Activated CD4-positive, alpha-beta T cell treated with anti-CD3 and anti-CD28 coated beads, Interleukin-2, amount 10 ng/mL, durations not matched to agents 7 days and 5 days (primary cell): Measurements from ENCODE around the gene PIGO. TPM values are rescaled to one million over a fixed set of nuclear protein-coding genes. Genes with fewer than 3 reads are reported as not detected.

Source experiments
- CTCF ChIA-PET: fragments of 350-600 bp; sonication (Branson Sonifier 250); formaldehyde crosslinking; loops from one replicate; lab custom pipeline; 2021; ENCODE audit warnings: antibody characterized with exemption; lab: Charles Lee
- POLR2A ChIA-PET: fragments of 350-600 bp; sonication (Branson Sonifier 250); formaldehyde crosslinking; loops from one replicate; lab custom pipeline; 2021; ENCODE audit warnings: antibody characterized with exemption; lab: Charles Lee
- DNase-seq: peaks from one replicate; pipeline ENCODE4 v3.0.0-alpha.2; 2020
- H3K27ac Mint-ChIP-seq: one replicate; pipeline ENCODE4 v1.8.0; 2021; ENCODE audit warnings: mild to moderate bottlenecking, moderate library complexity, mixed read lengths
- H3K27me3 Mint-ChIP-seq: one replicate; pipeline ENCODE4 v1.8.0; 2021; ENCODE audit warnings: mixed read lengths
- H3K36me3 Mint-ChIP-seq: one replicate; pipeline ENCODE4 v1.8.0; 2021; ENCODE audit warnings: low read depth, mixed read lengths
- H3K4me1 Mint-ChIP-seq: one replicate; pipeline ENCODE4 v1.8.0; 2021; ENCODE audit warnings: mixed read lengths
- H3K4me3 Mint-ChIP-seq: one replicate; pipeline ENCODE4 v1.8.0; 2021; ENCODE audit warnings: mild to moderate bottlenecking, moderate library complexity, mixed read lengths
- H3K9me3 Mint-ChIP-seq: one replicate; pipeline ENCODE4 v1.8.0; 2021; ENCODE audit warnings: mixed read lengths
- total RNA-seq, 2 experiments: library from RNA; stranded (reverse); gene quantifications; one replicate each; pipeline ENCODE4 v1.2.3, GENCODE V29; 2021

Gene PIGO
- total RNA-seq, 2 experiments from 2014 or later, result 22.0 to 29.0 TPM

- no peak overlapping the region for H3K27ac Mint-ChIP-seq
- no peaks in the 10 kb centered on the region for H3K27me3 Mint-ChIP-seq
- H3K4me3 Mint-ChIP-seq, result no peak overlapping the region
- H3K9me3 Mint-ChIP-seq, result no peaks in the 10 kb centered on the region
- no peak for DNase-seq
- no peaks in the 10 kb centered on the region for H3K4me1 Mint-ChIP-seq
- ChIA-PET CTCF (interaction anchor here (1.3 kb wide), 1 partner anchor 12 kb away, joined by 6 read pairs; the partner anchor contains the start of gene VCP), POLR2A (interaction anchor here (0.6 kb wide), 1 partner anchor 11 kb away, joined by 7 read pairs; no protein-coding TSS in a partner anchor)
- H3K36me3 Mint-ChIP-seq, result peaks cover 87% of the 10 kb centered on the region
These were observed 37.0 kb downstream of the PIGO start for GRCh38 chr9:35059438-35059837.

GRCh38 chr9:35057271-35057620 is 39.1 kb downstream of the PIGO start:
- Mint-ChIP-seq H3K4me3 (no peak overlapping the region), H3K9me3 (no peaks in the 10 kb centered on the region), H3K27me3 (no peaks in the 10 kb centered on the region), H3K36me3 (peaks cover 75% of the 10 kb centered on the region), H3K27ac (peak overlapping the region; percentile 52), H3K4me1 (no peaks in the 10 kb centered on the region)
- ChIA-PET POLR2A (no interaction called here), CTCF (no interaction called here)
- DNase-seq, result no peak

DNA sequence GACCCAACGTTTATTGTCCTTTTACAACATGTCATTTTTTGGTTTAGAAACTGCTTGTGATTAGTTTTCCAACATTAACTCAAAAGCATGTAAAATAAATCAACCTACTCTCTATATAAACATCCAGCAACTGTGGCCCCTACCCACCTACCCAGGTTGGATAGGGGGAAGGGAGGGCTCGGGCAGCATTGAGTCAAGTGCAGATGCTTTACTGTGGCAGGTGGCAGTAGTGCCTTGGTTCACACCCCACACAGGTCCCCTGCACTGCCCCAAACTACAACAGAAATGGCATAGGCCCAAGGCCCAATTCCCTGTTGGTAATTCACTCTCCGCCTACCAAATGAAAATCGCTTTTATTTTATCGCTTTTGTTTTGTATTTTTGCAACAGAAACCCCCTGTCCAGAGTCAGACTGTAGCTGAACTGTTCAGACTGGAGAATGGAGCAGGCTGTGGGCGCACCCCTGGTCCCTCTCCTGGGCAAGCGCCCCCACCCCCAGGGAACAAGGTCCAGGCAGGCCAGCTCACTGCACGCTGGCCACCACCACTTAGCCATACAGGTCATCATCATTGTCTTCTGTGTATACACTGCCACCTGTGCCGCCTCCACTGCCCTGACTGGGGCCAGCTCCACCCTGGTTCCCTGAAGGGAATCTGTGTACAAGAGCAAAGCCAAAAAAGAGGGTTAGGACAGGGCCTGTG is 39.7 kb downstream of the PIGO start:
- CTCF ChIA-PET, result no interaction called here
- H3K9me3 Mint-ChIP-seq, result no peaks in the 10 kb centered on the region
- POLR2A ChIA-PET, result no interaction called here

DNA sequence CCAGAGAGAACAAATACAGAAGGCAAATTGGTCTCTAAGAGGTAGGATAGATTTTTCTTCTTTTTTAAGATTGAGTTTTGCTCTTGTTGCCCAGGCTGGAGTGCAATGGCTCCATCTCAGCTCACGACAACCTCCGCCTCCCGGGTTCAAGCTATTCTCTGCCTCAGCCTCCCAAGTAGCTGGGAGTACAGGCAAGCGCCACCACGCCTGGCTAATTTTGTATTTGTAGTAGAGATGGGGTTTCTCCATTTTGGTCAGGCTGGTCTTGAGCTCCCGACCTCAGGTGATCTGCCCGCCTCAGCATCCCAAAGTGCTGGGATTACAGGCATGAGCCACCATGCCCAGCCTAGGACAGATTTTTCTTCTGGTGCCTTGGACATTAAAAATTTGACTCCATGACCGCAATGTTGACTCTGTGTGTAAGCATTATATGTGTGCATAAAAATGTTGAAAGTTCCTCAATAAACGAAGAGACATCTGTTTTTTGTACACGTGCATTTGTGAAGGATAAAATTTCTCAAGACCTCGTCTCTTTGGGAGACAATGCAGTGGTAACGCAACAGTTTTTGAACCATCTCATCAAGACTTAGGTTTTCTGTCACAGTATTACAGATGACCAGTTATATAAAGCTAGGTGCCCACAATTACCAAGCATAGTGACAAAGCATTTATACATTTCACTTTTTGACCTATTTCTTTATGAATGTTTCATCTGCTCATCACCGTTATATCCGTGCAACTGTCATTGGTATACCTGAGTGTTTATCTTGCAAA is 41.3 kb downstream of the PIGO start:
- Mint-ChIP-seq H3K27me3 (no peaks in the 10 kb centered on the region), H3K9me3 (no peaks in the 10 kb centered on the region), H3K27ac (no peak overlapping the region), H3K36me3 (peaks cover 62% of the 10 kb centered on the region), H3K4me1 (peaks cover 3% of the 10 kb centered on the region), H3K4me3 (no peak overlapping the region)
- CTCF ChIA-PET, result interaction anchor here (1.9 kb wide), 1 partner anchor 11 kb away, joined by 6 read pairs; no protein-coding TSS in a partner anchor
- POLR2A ChIA-PET, result no interaction called here
- no peak for DNase-seq

More for the DNA sequence above, 39.7 kb downstream of the PIGO start:
- Mint-ChIP-seq H3K4me3 (no peak overlapping the region), H3K27me3 (no peaks in the 10 kb centered on the region), H3K4me1 (no peaks in the 10 kb centered on the region), H3K27ac (peak overlapping the region; percentile 52), H3K36me3 (peaks cover 72% of the 10 kb centered on the region)
- no peak for DNase-seq

DNA sequence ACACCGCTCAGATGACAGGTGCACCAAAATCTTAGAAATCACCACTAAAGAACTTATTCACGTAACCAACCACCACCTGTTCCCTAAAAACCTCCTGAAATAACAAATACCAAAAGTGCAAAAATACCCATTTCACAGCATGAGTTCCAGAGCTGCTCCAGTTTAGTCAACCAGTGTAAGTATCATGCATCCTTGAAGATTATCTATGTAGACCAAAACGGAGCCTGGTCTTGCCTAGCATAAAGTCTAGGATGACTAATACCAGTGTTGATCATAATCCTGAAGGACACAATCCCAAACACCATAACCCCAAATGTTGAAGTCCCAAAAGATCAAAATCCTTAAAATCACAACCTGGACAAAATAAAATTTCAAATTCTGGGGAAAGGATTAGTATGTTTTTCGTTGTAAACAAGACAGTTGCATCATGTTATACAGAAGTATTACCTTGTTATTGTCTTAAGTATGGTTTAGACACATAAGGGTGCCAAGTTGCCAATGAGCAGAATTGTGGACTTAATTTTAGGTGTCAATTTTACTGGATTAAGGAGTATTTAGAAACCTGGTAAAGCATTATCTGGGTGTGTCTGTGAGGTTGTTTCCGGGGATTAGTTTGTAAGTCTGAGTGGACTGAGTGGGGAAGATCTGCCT is 42.1 kb downstream of the PIGO start:
- POLR2A ChIA-PET, result no interaction called here

DNA sequence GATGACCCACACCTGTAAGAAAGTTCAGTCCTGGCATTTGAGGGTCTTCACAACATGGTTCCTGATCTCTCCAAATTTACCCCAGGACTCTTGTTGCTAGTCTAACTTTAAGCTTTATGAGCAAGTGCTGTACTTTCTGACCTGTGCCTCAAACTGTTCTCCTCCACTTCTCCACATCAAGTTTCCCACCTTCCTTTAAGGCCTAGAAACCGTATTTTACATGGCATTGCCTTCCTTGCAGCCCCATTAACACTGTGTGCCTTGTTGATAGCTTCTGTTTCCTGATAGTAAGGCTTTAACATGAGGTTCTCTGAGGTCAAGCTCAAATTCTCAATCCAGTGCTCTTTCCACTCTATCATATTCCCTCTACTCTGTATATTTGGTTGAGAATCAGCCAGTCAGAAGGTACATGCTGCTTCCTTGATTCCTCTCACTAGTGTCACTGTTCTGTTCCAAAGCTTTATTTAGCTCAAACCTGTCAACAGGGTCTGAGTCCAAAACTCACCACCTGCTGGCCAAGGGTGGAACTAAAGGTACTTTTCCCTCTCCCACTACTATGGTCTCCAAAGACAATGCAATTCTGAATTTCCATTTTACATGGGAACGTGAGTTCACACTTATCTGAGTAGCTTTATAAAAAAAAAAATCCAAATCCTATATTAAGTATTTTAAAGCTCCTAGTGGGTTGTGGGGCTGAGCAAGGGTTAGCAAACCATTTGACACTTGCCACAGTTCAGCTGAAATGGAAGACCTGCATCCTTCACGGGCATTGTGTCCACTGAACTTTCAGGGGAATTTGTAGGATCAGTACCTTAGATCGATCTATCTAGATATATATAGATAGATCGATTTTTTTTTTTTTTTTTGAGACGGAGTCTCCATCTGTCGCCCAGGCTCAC is 45.1 kb downstream of the PIGO start:
- DNase-seq, result peak; percentile 61
- ChIA-PET CTCF (interaction anchor here (0.6 to 3.6 kb wide), 22 partner anchors 9 to 842 kb away, joined by 3 to 25 read pairs (median 4); partner anchors contain the start of genes FANCG and VCP), POLR2A (interaction anchor here (1.0 kb wide), 1 partner anchor 152 kb away, joined by 6 read pairs; no protein-coding TSS in a partner anchor)
- peak overlapping the region; percentile 55 for H3K27ac Mint-ChIP-seq
- H3K9me3 Mint-ChIP-seq, result no peaks in the 10 kb centered on the region
- peaks cover 36% of the 10 kb centered on the region for H3K36me3 Mint-ChIP-seq
- H3K4me3 Mint-ChIP-seq, result no peak overlapping the region
- no peaks in the 10 kb centered on the region for H3K27me3 Mint-ChIP-seq
- peaks cover 3% of the 10 kb centered on the region for H3K4me1 Mint-ChIP-seq

More for the DNA sequence above, 42.1 kb downstream of the PIGO start:
- H3K4me3 Mint-ChIP-seq, result no peak overlapping the region
- no peaks in the 10 kb centered on the region for H3K9me3 Mint-ChIP-seq
- no peak overlapping the region for H3K27ac Mint-ChIP-seq
- peaks cover 3% of the 10 kb centered on the region for H3K4me1 Mint-ChIP-seq
- CTCF ChIA-PET, result interaction anchor here (1.9 kb wide), 1 partner anchor 11 kb away, joined by 6 read pairs; no protein-coding TSS in a partner anchor
- DNase-seq, result no peak
- H3K27me3 Mint-ChIP-seq, result no peaks in the 10 kb centered on the region
- H3K36me3 Mint-ChIP-seq, result peaks cover 55% of the 10 kb centered on the region

GRCh38 chr9:35048511-35048910 is 47.9 kb downstream of the PIGO start:
- H3K4me1 Mint-ChIP-seq, result peaks cover 3% of the 10 kb centered on the region
- H3K27ac Mint-ChIP-seq, result no peak overlapping the region
- H3K27me3 Mint-ChIP-seq, result no peaks in the 10 kb centered on the region
- no peak for DNase-seq
- CTCF ChIA-PET, result no interaction called here
- peaks cover 17% of the 10 kb centered on the region for H3K36me3 Mint-ChIP-seq
- H3K4me3 Mint-ChIP-seq, result no peak overlapping the region
- no peaks in the 10 kb centered on the region for H3K9me3 Mint-ChIP-seq
- POLR2A ChIA-PET, result no interaction called here

DNA sequence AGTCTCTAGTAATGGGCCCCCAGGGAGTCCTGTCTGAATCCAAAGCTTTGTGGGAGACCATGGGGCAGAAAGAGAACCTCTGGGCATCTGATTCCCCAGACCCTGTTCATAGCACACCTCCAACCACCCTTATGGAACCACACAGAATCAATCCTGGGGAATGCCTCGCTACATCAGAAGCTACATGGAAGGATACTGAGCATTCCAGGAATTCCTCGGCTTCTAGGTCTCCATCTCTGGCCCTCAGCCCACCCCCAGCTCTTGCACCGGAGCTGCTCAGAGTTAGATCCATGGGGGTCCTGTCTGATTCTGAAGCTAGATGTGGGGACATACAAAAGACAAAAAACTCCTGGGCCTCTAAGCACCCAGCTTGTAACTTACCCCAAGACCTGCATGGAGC is 52.3 kb downstream of the PIGO start:
- no peak overlapping the region for H3K4me3 Mint-ChIP-seq
- no peaks in the 10 kb centered on the region for H3K4me1 Mint-ChIP-seq
- CTCF ChIA-PET, result interaction anchor here (1.2 to 2.4 kb wide), 4 partner anchors 11 to 144 kb away, joined by 4 to 6 read pairs (median 5); no protein-coding TSS in a partner anchor
- DNase-seq, result no peak
- H3K9me3 Mint-ChIP-seq, result no peaks in the 10 kb centered on the region
- peaks cover 11% of the 10 kb centered on the region for H3K36me3 Mint-ChIP-seq
- POLR2A ChIA-PET, result no interaction called here
- no peak overlapping the region for H3K27ac Mint-ChIP-seq
- no peaks in the 10 kb centered on the region for H3K27me3 Mint-ChIP-seq

DNA sequence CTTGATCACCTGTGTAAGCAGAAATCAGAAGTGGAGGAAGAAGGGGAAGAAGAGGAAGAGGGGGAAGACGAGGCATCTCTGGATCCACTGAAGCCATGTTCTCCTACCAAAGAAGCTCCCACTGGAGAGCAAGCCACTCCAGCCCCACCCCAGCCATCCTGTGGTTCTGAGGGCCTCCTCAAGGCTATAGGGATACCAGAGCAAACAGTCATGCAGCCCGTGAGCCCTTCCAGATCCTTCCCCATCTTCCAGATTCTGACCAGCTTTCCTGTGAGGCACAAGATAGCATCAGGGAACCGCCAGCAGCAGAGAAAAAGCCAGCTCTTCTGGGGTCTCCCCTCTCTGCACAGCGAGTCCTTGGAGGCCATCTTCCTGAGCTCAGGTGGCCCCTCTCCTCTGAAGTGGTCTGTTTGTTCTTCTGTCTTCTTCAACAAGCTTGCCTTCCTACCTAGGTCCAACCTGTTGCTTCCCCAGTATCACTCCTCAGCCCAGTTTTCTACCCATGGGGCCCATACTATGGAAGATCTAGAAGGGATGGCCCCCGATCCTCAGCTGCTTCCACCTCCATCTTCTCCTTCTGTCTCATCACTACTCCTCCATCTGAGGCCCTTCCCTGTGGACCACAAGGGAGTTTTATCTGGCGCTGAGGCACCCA is 53.4 kb downstream of the PIGO start:
- DNase-seq, result no peak
- POLR2A ChIA-PET, result no interaction called here
- no peak overlapping the region for H3K27ac Mint-ChIP-seq
- H3K4me1 Mint-ChIP-seq, result no peaks in the 10 kb centered on the region
- H3K9me3 Mint-ChIP-seq, result no peaks in the 10 kb centered on the region
- peaks cover 5% of the 10 kb centered on the region for H3K36me3 Mint-ChIP-seq
- H3K4me3 Mint-ChIP-seq, result no peak overlapping the region
- no peaks in the 10 kb centered on the region for H3K27me3 Mint-ChIP-seq
- CTCF ChIA-PET, result interaction anchor here (0.7 to 2.5 kb wide), 5 partner anchors 9 to 45 kb away, joined by 3 to 9 read pairs (median 4); no protein-coding TSS in a partner anchor

- Mint-ChIP-seq H3K4me1 (no peaks in the 10 kb centered on the region), H3K27ac (no peak overlapping the region), H3K9me3 (no peaks in the 10 kb centered on the region), H3K27me3 (no peaks in the 10 kb centered on the region), H3K36me3 (peaks cover 5% of the 10 kb centered on the region), H3K4me3 (no peak overlapping the region)
- DNase-seq, result no peak
- ChIA-PET POLR2A (no interaction called here), CTCF (interaction anchor here (0.7 to 2.5 kb wide), 2 partner anchors 10 to 15 kb away, joined by 4 to 9 read pairs; no protein-coding TSS in a partner anchor)
These were observed 54.2 kb downstream of the PIGO start for GRCh38 chr9:35042081-35042604.
